Airway epithelial cell (primary cell): ENCODE measurements around the gene LDB1. TPM values are rescaled to one million over a fixed set of nuclear protein-coding genes. Genes with fewer than 3 reads are reported as not detected.

Source experiments
- total RNA-seq: library from RNA; depleted of rRNA; stranded (reverse); fragments of >200 nt; gene quantifications from 2 replicates; pipeline ENCODE4 v1.2.3, GENCODE V29; 2015

LDB1 gene
- total RNA-seq = 40.4 and 55.8 TPM in 2 replicates

DNA sequence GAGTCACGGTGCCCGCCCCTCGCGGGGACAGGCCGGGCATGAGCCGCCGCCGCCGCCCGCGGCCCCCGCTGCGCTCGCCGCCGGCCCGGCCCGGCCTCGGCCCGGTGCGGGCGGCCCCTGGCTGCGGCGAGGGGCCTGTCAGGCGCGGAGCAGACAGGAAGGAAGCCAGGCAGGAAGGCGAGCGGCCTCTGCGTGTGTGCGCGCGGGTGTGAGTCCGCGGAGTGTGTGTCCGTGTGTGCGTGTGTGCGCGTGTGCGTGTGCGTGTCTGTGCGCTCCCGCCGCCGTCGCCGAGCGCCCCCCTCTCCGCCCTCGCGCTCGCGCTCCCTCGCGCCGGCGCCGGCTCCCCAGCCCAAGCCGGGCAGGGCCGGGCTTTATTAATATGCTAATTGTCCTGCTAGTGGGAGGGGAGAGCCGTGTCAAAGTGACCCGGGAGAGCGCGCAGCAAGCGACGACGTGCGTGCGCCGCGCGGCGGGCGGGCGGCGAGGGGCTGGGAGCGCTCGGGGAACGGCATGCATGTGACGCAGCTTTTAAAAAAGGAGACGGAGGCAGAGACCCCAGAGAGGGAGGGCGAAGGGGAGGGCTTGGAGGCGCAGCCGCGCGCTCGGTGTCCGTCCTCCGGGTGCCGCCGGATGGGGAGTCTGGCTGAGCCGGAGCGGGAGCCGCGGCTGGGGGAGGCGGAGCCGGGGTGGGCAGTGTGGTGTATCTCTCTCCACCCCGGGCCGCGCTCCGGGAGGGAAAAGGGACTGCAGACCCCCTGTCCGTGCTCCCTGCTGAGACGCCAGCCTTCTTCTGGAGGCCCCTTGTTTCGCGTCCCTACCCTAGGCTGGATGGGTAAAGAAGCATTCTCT lies at the start of gene LDB1:
TSS of gene LDB1 (minus strand) at position 227 of the 849 bp plus-strand sequence. CDS start 258 bp downstream, outside the sequence.

DNA sequence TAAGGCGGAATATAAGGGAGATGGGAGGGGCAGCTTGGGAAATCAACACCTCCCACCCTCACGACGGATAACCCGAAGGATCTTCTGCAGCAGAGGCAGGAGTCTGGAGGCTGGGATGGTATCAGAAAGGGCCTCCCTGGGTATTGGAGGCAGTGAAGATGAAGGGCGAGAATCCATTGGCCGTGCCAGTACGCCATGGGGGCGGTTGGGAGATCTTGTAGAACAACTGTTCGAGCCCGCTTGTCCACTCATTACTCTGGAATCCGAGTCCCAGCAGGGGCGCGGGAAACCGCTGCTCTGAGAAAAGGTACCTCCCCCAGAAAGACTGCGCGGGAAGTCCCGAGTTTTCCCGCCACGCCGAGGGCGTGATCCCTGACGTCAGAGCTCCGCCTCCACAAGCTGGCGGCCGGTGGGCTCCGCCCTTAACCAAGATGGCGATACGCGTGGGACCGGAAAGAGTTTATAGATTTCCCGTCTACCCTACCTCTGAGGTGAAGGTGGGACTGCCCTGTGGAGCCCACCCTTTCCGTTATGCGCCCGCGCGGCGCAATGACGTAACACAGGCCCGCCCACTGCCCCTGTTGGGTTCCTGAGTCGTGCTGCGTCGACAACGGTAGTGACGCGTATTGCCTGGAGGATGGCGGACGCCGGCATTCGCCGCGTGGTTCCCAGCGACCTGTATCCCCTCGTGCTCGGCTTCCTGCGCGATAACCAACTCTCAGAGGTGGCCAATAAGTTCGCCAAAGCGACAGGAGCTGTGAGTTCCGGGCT lies 31.8 kb upstream of the LDB1 start, which contains the start of gene NOLC1:
TSS of gene NOLC1 (plus strand) at position 616 of the 771 bp plus-strand sequence. CDS start at position 638, 22 bp downstream.

DNA sequence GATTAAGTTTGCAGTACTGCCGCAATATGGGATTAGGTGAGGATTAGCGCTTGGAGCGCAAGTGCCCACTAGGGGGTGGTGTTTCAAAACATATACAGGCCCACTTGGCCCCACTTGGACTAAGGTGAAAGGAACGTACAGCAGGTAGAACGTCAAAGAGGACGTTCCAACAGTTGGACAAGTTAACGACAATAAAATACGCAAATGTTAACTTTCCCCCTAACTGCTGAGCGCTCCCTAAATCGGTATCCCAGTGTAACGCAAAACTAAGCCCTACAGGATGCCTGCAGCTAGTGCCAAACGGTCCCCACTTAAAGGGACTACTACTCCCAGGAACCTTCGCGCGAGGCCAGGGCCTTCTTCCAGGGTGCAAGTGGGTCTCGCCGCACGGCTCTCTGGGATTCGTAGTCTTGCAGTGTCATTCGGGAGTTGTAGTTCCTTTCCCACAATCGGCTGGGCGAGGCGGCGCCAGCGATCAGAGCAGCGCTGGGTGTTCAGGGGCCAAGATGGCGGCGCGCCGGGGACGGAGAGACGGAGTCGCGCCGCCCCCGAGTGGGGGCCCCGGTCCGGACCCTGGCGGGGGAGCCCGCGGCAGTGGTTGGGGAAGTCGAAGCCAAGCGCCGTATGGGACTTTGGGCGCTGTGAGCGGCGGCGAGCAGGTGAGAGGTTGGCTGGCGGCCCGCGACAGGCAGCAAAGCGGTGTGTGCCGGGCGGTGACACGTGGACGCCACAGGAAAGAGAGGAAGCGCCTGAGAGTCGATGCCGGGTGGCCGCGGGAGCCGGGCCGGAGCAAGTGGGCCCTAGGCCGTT lies 12.6 kb upstream of the LDB1 start, which contains the start of gene PPRC1:
TSS of gene PPRC1 (plus strand) at position 478 of the 810 bp plus-strand sequence. CDS start at position 507, 29 bp downstream.

DNA sequence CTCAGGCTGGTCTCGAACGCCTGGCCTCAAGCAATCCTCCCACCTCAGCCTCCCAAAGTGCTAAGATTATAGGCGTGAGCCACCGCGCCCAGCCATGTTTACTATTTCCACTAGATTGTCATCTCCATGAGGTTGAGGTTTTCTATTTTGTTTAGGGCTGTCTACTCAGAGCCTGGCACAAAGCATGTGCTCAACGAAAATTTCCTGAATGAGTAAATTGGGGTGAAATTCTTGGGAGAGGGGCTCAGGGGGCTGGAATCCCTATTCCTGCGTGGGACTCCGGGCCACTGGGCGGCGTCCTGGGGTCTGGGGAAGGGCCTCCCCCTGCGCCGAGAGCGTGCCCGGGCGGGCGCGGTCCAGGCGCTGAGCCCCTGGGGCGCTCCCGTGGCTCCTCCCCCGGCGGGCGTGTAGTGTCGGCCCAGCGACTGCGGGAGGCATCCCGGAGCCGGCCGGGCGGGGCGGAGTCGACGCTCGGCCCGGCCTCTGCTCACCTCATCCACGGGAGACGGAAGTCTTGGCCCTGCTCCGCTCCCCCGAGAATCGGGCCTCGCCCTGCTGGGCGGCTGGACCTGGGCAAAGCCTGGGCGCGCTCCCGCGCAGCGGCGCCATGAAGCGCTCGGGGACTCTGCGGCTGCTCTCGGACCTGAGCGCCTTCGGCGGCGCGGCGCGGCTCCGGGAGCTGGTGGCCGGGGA lies 55.2 kb downstream of the LDB1 start, which contains the start of gene HPS6:
TSS of gene HPS6 (plus strand) at position 482 of the 693 bp plus-strand sequence. CDS start at position 608, 126 bp downstream.

Other genes with a start within 250 kb of the LDB1 start
- gene ARMH3, start 64.2 kb downstream of the LDB1 start, total RNA-seq = 9.1 and 12.7 TPM in 2 replicates
- 49.8 and 52.5 TPM in 2 replicates for gene HPS6, start 55.0 kb downstream of the LDB1 start, total RNA-seq
- gene PPRC1, start 12.7 kb upstream of the LDB1 start, total RNA-seq = 20.6 and 29.5 TPM in 2 replicates
- 105 and 141 TPM in 2 replicates for gene NOLC1, start 32.0 kb upstream of the LDB1 start, total RNA-seq
- gene ELOVL3, start 105.9 kb upstream of the LDB1 start, total RNA-seq = 0.56 TPM in 1 of 2 replicates, not detected in the other
- gene PITX3, start 121.1 kb upstream of the LDB1 start, total RNA-seq = not detected in 2 replicates
- gene GBF1, start 125.2 kb upstream of the LDB1 start, total RNA-seq = 31.0 and 45.8 TPM in 2 replicates